NCI-H2029 (cell line): ENCODE measurements around the gene PRRC2B.
"Not testable (repeated sequence)": the region's sequence is repeated elsewhere in the genome, so short reads cannot be mapped to it uniquely, and the experiment has no call there.

Source experiments
- DNase-seq: peaks from one replicate; lab custom pipeline; 2025; lab: John Stamatoyannopoulos, UW

Gene PRRC2B

GRCh38 chr9:131472085-131472484, 78.2 kb downstream of the PRRC2B start:
- DNase-seq: not testable (repeated sequence)

- DNase-seq: no peak
Measured at GRCh38 chr9:131473198-131473885, 79.5 kb downstream of the PRRC2B start.

GRCh38 chr9:131473891-131474290, 80.0 kb downstream of the PRRC2B start:
- no peak for DNase-seq

- no peak for DNase-seq
Measured at GRCh38 chr9:131474711-131475110, 80.8 kb downstream of the PRRC2B start.

- DNase-seq: no peak
Measured at GRCh38 chr9:131475111-131475955, 81.4 kb downstream of the PRRC2B start.

GRCh38 chr9:131475956-131476776, 82.3 kb downstream of the PRRC2B start:
- no peak for DNase-seq

GRCh38 chr9:131476777-131477345, 83.0 kb downstream of the PRRC2B start:
- no peak for DNase-seq

- no peak for DNase-seq
Measured at GRCh38 chr9:131477367-131477766, 83.5 kb downstream of the PRRC2B start.

- DNase-seq: no peak
Measured at GRCh38 chr9:131477816-131478419, 84.0 kb downstream of the PRRC2B start.

GRCh38 chr9:131478421-131478868, 84.6 kb downstream of the PRRC2B start:
- no peak for DNase-seq

GRCh38 chr9:131478911-131479310, 85.0 kb downstream of the PRRC2B start:
- DNase-seq: no peak

GRCh38 chr9:131480258-131480657, 86.4 kb downstream of the PRRC2B start:
- no peak for DNase-seq

GRCh38 chr9:131481441-131482342, 87.8 kb downstream of the PRRC2B start:
- no peak for DNase-seq

GRCh38 chr9:131482343-131483006, 88.6 kb downstream of the PRRC2B start:
- DNase-seq: no peak

GRCh38 chr9:131483319-131484050, 89.6 kb downstream of the PRRC2B start:
- no peak for DNase-seq

GRCh38 chr9:131484051-131484445, 90.2 kb downstream of the PRRC2B start:
- DNase-seq: no peak

- no peak for DNase-seq
Measured at GRCh38 chr9:131484560-131485185, 90.8 kb downstream of the PRRC2B start.

- no peak for DNase-seq
Measured at GRCh38 chr9:131485206-131485605, 91.3 kb downstream of the PRRC2B start.
